Hair follicle dermal papilla cell (primary cell): ENCODE results near the gene EIF2AK2. TPM values are rescaled to one million over a fixed set of nuclear protein-coding genes. Genes with fewer than 3 reads are reported as not detected.

Experiments
- total RNA-seq: library from RNA; depleted of rRNA; stranded (reverse); fragments of >200 nt; gene quantifications from 2 replicates; pipeline ENCODE4 v1.2.3, GENCODE V29; 2012

Gene EIF2AK2
- 51.2 and 54.7 TPM in 2 replicates for total RNA-seq

GRCh38 chr2:37156857-37157714 is at the start of gene EIF2AK2:
Gene EIF2AK2, minus strand, starts transcription at chr2:37156980. Its CDS starts 9,174 bp downstream, at chr2:37147806.

GRCh38 chr2:37196320-37197195 is 39.8 kb upstream of the EIF2AK2 start, which contains the start of gene CEBPZOS:
Gene CEBPZOS, plus strand, starts transcription at chr2:37196496. Its CDS starts 3,209 bp downstream, at chr2:37199705.

GRCh38 chr2:37188570-37188969 is 31.8 kb upstream of the EIF2AK2 start, which contains the start of gene SULT6B1:
Gene SULT6B1, minus strand, starts transcription at chr2:37188670. Its CDS starts 30 bp downstream, at chr2:37188640.

GRCh38 chr2:37083873-37084794 is 72.6 kb downstream of the EIF2AK2 start, which contains the start of the genes GPATCH11 and HEATR5B:
Gene GPATCH11, plus strand, starts transcription at chr2:37084518. Its CDS starts 3,864 bp downstream, at chr2:37088382.
Gene HEATR5B, minus strand, starts transcription at chr2:37084372. Its CDS starts 958 bp downstream, at chr2:37083414.

Other genes with a start within 250 kb of the EIF2AK2 start
- 16.3 and 18.5 TPM in 2 replicates for gene STRN, start 190.4 kb downstream of the EIF2AK2 start, total RNA-seq
- gene HEATR5B, start 72.6 kb downstream of the EIF2AK2 start, total RNA-seq: 24.2 and 28.6 TPM in 2 replicates
- gene GPATCH11, start 72.5 kb downstream of the EIF2AK2 start, total RNA-seq: 4.2 and 4.5 TPM in 2 replicates
- not detected in 2 replicates for gene SULT6B1, start 31.7 kb upstream of the EIF2AK2 start, total RNA-seq
- gene CEBPZOS, start 39.5 kb upstream of the EIF2AK2 start, total RNA-seq: 14.0 and 15.7 TPM in 2 replicates
- 25.1 and 31.8 TPM in 2 replicates for gene CEBPZ, start 74.6 kb upstream of the EIF2AK2 start, total RNA-seq
- gene NDUFAF7, start 74.7 kb upstream of the EIF2AK2 start, total RNA-seq: 10.0 and 13.8 TPM in 2 replicates
- 68.7 and 70.1 TPM in 2 replicates for gene PRKD3, start 167.9 kb upstream of the EIF2AK2 start, total RNA-seq
- 16.4 and 16.6 TPM in 2 replicates for gene QPCT, start 187.7 kb upstream of the EIF2AK2 start, total RNA-seq